Stimulated activated CD4-positive, alpha-beta T cell treated with anti-CD3 and anti-CD28 coated beads, Interleukin-15, amount 100 ng/mL, for 1 hour (primary cell): Measurements from ENCODE around the gene PML.
"Not testable (repeated sequence)": the region's sequence is repeated elsewhere in the genome, so short reads cannot be mapped to it uniquely, and the experiment has no call there.

Experiments
- DNase-seq, 2 donors: peaks; one replicate each; pipeline ENCODE4 v3.0.0-alpha.2; 2020; ENCODE audit warnings: low read depth in 1 of 2, low spot score in 1 of 2

The PML gene

DNA sequence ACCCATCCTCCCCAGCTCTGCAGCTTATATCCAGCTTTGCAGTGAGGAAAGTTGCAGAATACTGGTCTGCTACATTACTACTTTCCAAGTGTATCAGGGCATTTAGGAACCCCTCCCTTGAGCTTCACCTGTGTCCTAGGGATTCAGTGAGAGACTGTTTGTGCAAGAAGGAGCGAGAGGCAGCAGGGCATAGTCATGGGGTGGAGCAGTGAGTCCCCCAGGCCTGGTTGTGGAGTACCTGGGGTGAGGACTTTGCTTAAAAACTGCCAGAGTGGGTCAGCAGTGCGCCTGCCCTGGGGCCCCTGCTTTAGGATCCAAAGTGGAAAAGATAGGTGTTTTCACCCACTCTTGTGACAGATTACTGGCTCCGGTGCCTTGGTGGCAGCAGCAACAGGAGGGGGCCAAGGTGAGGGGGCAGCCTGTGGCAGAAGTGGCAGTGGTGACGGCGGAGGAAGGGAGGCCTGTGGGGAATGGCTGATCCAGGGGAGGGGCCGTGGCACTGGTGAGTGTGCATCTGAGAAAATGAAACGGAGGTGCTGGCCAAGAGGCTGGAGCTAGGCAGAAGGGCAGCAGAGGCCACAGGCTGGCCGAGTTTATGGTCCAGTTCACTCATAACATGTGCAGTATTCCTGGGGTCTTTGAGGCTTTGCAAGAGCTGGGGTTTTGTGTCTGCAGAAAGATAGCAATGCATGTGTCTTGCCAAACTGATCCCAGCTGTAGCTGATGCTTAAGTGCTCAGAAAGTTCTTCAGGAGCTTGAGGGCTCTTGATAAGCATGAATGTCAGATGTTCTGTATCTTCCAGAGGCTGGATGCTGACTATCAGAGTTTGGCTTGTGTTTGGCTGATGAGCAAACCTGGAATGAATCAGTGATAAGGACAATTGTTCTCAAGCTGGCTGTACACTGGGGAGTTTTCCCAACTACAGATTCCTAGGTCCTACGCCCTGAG, 44.5 kb downstream of the PML start:
- DNase-seq = no peak

DNA sequence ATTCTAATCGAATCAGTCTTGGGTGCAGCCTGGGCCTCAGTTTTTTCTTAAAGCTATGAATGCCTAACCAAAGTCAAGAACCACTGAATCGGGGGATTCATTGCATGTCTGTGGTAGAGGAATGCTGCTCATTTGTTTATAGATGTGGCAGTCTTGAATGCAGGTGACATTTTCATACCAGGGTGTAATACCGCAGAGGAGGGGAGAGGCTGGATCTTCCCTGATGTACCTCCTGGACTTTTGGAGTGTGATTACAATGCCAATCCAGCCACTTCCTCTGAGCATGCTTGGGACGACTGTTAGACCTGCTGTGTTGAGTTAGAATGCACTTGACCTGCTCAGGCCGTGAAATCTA, 45.1 kb downstream of the PML start:
- no peak for DNase-seq

DNA sequence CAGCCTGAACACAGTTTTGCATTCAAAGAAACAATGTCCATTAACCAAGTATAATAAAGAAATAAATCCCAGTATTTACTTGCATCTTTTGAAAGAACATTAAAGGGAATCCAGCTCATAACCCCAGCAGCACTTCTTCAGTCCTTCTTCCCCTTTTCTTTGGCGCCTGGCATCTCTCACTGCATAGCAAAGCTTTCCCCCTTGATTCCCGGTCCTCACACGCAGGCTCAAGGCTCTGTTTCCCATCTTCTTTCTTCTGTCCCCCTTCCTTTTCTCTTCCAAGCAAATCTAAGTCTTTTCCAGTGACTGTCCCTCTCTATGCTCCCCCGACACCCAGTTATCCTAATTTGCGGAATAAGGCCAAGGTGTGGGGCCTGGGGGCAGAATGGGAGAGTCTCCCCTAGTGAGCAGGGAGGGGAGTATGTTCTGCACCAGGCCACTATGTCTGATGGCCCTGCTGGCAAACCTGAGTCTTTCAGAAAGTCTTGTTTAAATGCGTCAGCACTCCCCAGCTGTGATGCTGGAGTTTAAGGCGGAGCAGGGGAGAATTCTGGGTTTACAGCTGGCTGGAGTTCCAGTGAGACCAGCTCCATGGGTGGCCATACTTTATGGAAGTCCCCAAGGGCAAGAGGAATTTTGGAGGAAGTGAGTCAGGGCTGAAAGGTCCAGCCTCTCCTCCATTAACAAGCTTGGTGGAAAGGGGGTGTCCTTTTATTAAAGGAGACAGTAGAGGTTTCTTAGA, 45.8 kb downstream of the PML start:
- no peak for DNase-seq

DNA sequence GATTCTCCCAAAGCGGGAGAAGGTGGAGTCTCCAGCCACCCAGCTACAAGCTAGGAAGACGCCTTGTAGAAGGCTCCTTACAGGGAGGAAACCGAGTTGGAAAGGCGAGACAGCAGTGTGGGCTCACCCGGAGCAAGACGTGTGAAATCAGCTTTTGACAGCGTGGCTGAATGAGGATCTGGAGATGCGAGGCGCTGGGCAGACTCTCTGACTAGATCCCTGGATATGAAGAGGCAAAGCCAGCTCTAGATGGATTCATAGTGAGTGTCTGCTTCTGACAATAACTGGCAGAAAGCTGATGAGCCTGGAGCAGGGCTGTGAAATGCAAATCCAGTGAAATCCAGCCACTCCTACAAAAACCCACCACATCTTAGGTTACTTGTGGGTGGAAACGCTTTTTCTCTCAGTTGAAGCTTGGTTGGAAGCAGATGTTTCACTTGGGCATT, 46.8 kb downstream of the PML start:
- no peak for DNase-seq

DNA sequence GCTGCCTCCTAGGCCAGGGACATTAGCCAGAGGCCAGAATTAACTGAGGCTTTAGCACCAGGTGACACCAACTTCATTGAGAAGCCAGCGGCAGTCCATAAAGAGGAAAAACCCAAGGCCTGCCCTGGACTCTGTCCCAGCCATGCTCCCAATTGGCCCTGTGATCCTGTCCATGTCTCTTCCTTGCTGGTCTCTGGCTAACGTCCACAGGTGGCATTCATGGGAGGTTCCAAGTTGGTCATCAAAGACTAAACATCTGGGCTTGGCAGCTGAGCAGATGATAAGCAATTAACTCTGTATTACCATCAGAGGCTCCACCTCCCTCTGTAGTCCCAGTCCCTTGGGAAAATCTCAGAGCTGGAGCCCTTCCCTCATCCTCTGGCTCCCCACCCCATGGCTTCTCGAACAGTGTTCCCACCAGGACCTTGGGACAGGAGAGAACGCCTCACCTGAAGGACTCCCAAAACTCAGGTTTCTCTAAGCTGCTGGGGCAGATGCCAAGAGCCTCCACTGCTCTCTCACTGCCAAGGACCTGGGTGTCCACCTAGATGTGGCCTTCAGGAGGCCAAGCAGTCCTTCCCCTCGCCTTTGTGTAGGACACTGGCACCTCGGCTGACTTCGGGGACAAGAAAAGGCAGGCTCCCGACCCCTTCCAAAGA, 47.4 kb downstream of the PML start:
- no peak for DNase-seq

DNA sequence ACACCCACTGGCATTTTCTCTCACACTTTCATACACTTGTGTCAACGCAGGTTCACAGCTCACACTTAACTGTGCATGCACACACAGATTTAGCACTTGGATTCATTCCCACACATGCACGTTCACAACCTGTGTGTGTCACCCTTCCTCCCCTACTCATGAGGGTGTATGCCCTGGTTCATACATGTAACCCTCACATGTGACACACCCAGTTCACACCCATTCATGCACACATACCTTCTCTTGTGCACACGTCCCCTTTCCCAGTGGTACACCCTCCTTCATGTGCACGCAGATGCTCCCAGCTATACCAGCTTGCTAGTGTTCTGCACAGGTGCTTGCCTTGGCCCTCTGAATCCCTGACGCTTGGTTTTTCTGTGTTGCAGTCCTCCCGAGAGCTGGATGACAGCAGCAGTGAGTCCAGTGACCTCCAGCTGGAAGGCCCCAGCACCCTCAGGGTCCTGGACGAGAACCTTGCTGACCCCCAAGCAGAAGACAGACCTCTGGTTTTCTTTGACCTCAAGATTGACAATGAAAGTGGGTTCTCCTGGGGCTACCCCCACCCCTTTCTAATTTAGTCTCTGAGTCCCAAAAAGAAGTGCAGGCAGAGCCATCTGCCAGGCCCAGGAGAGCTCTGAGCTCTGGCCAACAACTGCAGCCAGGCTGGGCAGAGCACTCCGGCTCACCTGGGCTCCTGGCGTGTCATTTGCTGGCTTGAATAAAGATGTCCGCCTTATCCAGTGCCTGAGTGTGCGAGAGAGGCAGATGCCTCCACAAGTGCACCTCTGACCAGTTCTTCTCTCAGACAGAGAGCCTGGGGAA, 48.3 kb downstream of the PML start:
- no peak for DNase-seq

DNA sequence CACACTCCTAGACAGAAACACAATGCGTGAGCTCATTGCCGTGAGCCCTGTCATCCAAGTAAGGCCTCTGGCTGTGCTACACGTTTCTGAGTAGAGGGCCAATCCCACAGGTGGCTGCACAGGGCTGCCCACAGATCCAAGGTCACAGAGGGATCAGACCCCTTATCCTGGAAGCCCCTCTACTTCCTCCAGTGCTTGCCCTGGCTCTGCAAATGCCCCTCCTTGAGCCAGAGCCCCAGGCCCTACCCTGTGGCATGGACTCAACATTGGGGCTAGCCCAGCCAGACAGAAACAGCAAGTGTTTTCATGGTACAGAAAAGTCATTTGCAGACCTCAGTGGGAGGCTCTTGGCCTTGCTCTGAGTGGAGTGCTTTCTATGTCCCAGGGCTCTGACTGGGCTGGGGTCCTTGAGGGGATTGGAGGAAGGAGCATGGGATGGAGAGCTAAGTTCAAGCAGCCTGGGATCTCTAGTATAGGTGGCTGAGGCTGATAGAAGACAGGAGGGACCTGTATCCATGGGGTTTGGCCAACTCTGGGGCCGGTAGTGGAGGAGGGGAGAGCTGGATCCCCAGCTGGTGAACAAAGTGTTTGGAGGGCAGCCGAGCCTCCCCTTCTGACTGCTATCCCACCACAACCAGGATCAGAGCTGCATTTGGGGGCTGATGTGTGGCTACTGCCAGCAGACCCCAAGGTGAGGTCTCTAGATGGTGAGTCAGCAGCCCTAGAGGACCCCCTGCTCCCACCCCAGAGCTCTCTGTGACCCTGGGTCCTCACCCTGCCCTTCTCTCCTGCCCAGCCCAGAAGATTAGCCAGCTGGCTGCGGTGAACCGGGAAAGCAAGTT, 49.1 kb downstream of the PML start:
- DNase-seq = no peak

DNA sequence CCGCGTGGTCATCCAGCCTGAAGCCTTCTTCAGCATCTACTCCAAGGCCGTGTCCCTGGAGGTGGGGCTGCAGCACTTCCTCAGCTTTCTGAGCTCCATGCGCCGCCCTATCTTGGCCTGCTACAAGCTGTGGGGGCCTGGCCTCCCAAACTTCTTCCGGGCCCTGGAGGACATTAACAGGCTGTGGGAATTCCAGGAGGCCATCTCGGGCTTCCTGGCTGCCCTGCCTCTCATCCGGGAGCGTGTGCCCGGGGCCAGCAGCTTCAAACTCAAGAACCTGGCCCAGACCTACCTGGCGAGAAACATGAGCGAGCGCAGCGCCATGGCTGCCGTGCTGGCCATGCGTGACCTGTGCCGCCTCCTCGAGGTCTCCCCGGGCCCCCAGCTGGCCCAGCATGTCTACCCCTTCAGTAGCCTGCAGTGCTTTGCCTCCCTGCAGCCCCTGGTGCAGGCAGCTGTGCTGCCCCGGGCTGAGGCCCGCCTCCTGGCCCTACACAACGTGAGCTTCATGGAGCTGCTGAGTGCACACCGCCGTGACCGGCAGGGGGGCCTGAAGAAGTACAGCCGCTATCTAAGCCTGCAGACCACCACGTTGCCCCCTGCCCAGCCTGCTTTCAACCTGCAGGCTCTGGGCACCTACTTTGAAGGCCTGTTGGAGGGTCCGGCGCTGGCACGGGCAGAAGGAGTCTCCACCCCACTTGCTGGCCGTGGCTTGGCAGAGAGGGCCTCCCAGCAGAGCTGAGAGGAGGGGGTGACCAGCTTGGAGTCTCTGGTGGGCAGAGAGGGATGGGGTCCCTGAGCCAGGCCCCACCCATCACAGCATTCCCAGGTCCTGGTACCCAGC, 50.0 kb downstream of the PML start:
- no peak for DNase-seq

DNA sequence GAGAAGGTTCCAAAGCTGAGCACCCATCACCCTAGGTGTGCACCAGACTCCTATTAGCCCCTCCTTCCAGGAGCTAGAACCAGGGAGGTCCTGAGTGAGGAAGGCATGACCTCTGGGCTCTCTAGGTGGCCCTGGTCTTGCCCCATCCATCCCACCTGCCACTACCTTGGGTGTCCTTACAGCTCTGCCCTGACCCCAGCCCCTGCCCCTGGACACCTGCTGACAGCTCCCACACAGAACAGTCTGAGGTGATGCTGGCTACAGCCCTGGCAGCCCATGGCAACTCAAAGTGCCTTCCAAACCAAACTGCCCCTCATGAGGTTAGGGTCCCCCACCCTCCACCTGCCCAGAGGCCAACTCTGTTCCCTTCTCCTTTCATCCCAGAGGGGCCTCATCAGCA, 50.7 kb downstream of the PML start:
- no peak for DNase-seq

DNA sequence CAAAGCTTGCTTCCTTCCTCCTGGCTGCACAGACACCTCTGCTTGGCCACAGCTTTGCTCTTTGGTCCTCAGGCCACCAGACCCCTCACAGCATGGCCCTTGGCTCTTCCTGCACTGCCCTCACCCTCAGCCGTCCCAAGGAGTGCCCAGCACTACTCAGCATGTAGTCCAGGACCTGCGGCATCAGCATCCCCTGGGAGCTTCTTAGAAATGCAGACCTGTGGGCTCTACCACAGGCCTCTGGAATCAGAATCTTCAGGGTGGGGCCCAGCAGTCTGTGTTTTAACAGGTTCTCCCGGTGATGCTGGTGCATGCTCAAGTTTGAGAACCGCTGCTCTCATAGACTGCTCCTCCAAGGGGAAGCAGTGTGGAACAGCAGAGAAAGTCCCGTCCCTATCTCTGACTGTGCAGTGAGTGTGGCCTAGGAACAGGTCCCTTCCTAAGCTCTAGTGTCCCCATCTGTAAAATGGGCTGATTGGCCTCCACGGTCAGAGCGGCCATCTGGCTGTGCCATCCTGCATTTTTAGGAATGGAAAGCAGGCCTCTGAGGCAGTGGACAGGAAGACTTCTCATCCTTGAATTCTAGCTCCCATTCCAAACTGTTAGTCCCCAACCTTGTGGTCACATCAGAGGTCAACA, 51.2 kb downstream of the PML start:
- DNase-seq = no peak

DNA sequence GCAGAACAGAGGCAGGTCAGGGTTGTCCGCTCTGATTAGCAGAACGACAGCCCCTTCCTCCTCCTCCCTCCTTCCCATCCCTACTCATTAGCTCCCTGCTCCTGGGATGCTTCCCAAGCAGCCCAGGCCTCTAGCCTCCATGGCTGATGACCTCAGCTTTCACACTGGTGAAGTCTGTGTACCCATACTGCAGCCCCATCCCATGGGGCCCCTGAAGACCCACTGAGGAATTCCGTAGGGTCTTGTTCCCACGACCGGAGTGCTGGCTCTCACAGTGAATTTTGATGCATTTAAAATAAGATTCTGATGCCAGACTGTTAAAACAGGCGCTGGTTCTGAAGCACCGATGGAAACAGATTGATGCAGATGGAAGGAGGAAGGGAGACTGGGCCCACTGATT, 51.8 kb downstream of the PML start:
- DNase-seq = no peak

DNA sequence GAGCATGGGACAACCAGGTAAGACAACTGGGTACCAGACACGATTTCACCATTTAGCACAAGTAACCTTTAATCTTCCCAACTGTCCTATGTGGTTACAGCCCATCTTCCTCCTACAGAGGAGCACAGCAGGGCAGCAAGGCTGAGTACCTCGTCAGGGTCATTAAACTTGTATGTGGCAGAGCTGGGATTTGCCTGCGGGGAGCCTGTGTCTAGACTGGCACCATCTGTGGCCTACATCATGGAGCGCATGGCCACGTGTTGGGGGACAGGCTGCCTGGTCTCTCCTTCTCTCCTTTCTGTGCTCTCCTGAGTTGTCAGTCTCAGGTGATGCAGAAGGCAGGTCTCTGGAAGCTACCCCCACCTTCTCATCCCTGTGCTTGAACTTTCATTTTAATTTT, 55.6 kb downstream of the PML start:
- no peak for DNase-seq

DNA sequence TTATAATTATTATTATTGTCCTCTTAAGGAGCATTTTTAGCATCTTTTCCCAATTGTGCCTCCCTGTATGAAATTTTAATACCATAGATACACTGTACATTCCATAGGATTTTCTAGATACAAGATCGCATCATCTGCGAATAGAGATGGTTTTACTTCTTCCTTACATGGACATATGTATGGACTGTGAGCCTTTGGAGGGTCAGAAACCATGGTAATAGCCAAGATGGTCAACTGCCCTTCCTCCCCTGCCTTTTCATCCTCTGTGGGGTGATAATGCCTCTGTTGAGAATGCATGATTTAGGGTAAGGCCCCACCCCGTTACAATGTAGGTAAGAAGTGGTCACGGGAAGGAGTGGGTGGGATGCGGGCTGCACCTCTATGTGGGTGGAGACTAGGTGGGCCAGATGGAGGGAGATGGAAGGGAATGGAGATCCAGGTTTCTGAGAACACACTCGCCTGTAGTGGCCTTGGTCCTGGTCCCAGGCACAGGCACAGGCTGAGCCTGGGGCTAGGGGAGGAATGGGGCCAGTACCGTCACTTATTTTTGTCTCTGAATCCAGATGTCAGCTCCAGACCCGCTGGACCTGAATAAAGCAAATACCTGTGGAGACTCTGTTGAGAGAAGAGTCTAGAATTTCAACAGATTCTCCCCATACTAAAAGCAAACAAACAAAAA, 56.2 kb downstream of the PML start:
- no peak for DNase-seq

DNA sequence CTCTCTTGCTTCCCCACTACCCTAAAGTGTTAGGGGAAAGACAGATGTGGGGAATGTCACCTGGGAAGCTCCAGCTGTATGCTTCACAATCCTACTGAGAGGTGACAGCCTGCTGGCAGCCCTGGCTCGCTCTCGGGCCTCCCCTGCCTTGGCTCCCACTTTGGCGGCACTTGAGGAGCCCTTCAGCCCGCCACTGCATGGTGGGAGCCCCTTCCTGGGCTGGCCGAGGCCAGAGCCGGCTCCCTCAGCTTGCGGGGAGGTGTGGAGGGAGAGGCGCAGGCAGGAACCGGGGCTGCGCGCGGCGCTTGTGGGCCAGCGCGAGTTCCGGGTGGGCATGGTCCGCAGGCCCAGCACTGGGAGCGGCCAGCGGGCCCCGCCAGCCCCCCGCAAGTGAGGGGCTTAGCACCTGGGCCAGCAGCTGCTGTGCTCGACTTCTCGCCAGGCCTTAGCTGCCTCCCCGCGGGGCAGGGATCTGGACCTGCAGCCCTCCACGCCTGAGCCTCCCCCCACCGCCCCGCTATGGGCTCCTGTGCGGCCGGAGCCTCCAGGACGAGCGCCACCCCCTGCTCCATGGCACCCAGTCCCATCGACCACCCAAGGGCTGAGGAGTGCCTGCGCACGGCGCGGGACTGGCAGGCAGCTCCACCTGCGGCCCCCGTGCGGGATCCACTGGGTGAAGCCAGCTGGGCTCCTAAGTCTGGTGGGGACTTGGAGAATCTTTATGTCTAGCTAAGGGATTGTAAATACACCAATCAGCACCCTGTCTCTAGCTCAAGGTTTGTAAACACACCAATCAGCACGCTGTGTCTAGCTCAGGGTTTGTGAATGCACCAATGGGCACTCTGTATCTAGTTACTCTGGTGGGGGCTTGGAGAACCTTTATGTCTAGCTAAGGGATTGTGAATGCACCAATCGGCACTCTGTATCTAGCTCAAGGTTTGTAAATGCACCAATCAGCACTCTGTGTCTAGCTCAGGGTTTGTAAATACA, 58.0 kb downstream of the PML start:
- not testable (repeated sequence) for DNase-seq

DNA sequence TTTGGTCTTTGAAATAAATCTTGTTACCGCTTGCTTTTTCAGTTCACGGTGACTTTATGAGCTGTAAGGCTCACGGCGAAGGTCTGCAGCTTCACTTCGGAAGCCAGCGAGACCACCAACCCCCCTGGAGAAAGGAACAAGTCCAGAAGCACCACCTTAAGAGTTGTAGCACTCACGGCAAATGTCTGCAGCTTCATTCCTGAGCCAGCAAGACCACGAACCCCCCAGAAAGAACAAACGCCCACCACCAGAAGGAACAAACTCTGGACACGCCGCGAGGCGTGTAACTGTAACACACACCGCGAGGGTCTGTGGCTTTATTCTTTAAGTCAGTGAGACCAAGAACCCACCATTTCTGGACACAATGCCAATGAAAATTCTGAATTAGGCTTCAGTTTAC, 59.0 kb downstream of the PML start:
- DNase-seq = no peak

DNA sequence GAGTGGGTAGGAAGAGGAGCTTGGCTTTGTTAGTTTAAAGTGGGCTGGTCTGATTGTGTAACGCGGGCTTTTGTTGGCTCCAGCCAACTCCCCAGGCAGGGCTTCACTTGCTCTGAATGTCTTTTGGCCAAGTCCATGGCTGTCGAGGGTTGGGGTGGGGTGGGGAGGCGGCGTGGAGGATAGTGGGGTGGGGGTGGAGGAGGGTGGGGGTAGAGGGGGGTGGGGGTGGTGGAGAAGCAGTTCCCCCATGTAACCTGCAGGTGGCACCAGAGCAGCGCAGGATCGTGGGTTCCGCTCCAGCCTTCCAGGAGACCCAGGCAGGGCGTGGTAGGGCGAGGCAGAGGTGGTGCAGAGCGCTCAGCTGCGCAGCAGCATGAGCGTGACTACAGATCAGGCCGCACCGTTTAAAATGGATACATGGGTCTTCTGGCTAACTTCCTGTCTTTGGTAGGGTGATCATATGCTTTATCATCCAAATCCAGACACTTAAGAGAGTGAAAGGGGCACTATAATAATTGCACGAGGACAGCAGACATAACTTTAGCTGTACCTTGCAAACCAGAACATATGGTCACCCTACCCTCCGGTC, 59.5 kb downstream of the PML start:
- peak; percentile 35 to 54 for DNase-seq

DNA sequence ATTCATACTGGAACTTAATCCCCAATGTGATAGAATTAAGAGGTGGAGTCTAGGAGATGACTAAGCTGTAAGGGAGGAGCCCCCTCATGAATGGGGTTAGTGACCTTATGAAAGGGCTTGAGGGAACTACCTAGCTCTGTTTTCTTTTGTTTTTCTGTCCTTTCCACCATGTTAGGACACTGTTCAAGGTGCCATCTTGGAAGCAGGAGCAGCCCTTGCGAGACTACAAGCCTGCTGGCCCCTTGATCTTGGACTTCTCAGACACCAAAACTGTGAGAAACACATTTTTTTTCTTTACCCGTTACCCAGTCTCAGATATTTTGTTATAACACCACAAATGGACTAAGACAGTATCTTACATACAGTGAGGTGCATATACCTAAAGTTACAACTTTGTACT, 61.3 kb downstream of the PML start:
- no peak for DNase-seq
